CD4-positive, alpha-beta T cell (primary cell): ENCODE data around the gene MAPK13. TPM values are rescaled to one million over a fixed set of nuclear protein-coding genes. Genes with fewer than 3 reads are reported as not detected.

Source experiments
- ATAC-seq: fragments of 200-7000 bp; cut with Tn5 transposase; one replicate; pipeline ENCODE4 v1.10.0; 2022; ENCODE audit warnings: mild to moderate bottlenecking; ENCODE audit not compliant: poor library complexity
- CTCF ChIA-PET: fragments of 350-600 bp; sonication (Branson Sonifier 250); formaldehyde crosslinking; loops from one replicate; lab custom pipeline; 2021; ENCODE audit warnings: antibody characterized with exemption, inconsistent platforms; lab: Charles Lee
- POLR2A ChIA-PET: fragments of 350-600 bp; sonication (Branson Sonifier 250); formaldehyde crosslinking; loops from one replicate; lab custom pipeline; 2021; ENCODE audit warnings: antibody characterized with exemption, inconsistent platforms; lab: Charles Lee
- DNase-seq, 14 experiments: peaks; one replicate each; pipeline ENCODE4 v3.0.0-alpha.2; 2013 to 2020; ENCODE audit warnings: mixed read lengths in 2 of 14
- H3K27ac ChIP-seq, 2 donors: one replicate each; pipeline versions ENCODE4 v1.5.1 to v1.7.0; 2013; ENCODE audit warnings: low read length in 2 of 2, low read depth in 1 of 2, mild to moderate bottlenecking in 1 of 2
- H3K27me3 ChIP-seq, 2 experiments: 1 replicate in 1 of 2; 2 replicates in 1 of 2; pipeline versions ENCODE4 v1.6.1 to v1.7.0; 2013; ENCODE audit warnings: low read length in 2 of 2, control low read depth in 1 of 2, mild to moderate bottlenecking in 1 of 2, moderate library complexity in 1 of 2; ENCODE audit not compliant: insufficient read depth in 2 of 2, control insufficient read depth in 1 of 2
- H3K36me3 ChIP-seq: one replicate; pipeline ENCODE4 v1.6.1; 2013; ENCODE audit warnings: low read length, control low read depth; ENCODE audit not compliant: insufficient read depth
- H3K4me1 ChIP-seq: one replicate; pipeline ENCODE4 v1.6.1; 2013; ENCODE audit warnings: low read length, control low read depth; ENCODE audit not compliant: insufficient read depth
- H3K4me3 ChIP-seq: one replicate; pipeline ENCODE4 v1.5.1; 2013; ENCODE audit warnings: mild to moderate bottlenecking, low read length, moderate library complexity
- H3K9me3 ChIP-seq, 2 experiments: 1 replicate in 1 of 2; 2 replicates in 1 of 2; pipeline versions ENCODE4 v1.6.1 to v1.7.0; 2013; ENCODE audit warnings: low read length in 2 of 2, mild to moderate bottlenecking in 2 of 2, control low read depth in 1 of 2, moderate library complexity in 1 of 2; ENCODE audit not compliant: control insufficient read depth in 1 of 2, insufficient read depth in 1 of 2
- H3K27ac Mint-ChIP-seq: one replicate; pipeline ENCODE4 v1.8.0; 2020; ENCODE audit warnings: mixed read lengths
- H3K27me3 Mint-ChIP-seq: one replicate; pipeline ENCODE4 v1.8.0; 2021; ENCODE audit warnings: mixed read lengths
- H3K36me3 Mint-ChIP-seq: one replicate; pipeline ENCODE4 v1.8.0; 2021; ENCODE audit warnings: low read depth, mixed read lengths
- H3K4me1 Mint-ChIP-seq: one replicate; pipeline ENCODE4 v1.8.0; 2021; ENCODE audit warnings: low read depth, mixed read lengths
- H3K4me3 Mint-ChIP-seq: one replicate; pipeline ENCODE4 v1.8.0; 2020; ENCODE audit warnings: mild to moderate bottlenecking, mixed read lengths
- H3K9me3 Mint-ChIP-seq: one replicate; pipeline ENCODE4 v1.8.0; 2020; ENCODE audit warnings: mixed read lengths
- CTCF ChIP-seq: fragments of 200-600 bp; IDR thresholded peaks from one replicate; pipeline ENCODE4 v1.8.0; 2022; ENCODE audit warnings: antibody characterized with exemption, mild to moderate bottlenecking
- intact Hi-C, 2 experiments: fragments of 100-400 bp; cut with DNase I in 1 of 2; cut with micrococcal nuclease in 1 of 2; formaldehyde crosslinking; loops; one replicate each; pipeline versions ENCODE4 v1.15.1 to v1.9.0; 2023 to 2025; cut with DNase I, micrococcal nuclease
- total RNA-seq, 174 experiments: library from RNA in 2 of 174; stranded (reverse) in 2 of 174; gene quantifications; one replicate each; pipeline ENCODE4 v1.2.3 and lab custom pipeline; 2021 to 2026

Gene MAPK13
- total RNA-seq, 2 experiments from 2014 or later = 58.5 to 63.5 TPM

GRCh38 chr6:36115412-36115811 is 14.9 kb upstream of the MAPK13 start:
- Mint-ChIP-seq H3K27me3 (no peaks in the 10 kb centered on the region), H3K27ac (peak overlapping the region; percentile 97), H3K4me1 (peaks cover 78% of the 10 kb centered on the region), H3K9me3 (no peaks in the 10 kb centered on the region), H3K4me3 (peak overlapping the region; percentile 47), H3K36me3 (peaks cover 12% of the 10 kb centered on the region)
- TF ChIP-seq CTCF = no peak
- ChIA-PET POLR2A (interaction anchor here (0.7 to 1.2 kb wide), 4 partner anchors 10 to 759 kb away, joined by 3 to 8 read pairs (median 4); no protein-coding TSS in a partner anchor), CTCF (interaction anchor here (0.6 to 1.8 kb wide), 3 partner anchors 10 to 187 kb away, joined by 3 to 6 read pairs (median 4); no protein-coding TSS in a partner anchor)
- Histone ChIP-seq H3K4me1 (peaks cover 73% of the 10 kb centered on the region), H3K36me3 (peaks cover 10% of the 10 kb centered on the region), H3K27ac (peak overlapping the region in 1 of 2 donors; percentile 50), H3K27me3 (no peaks in the 10 kb centered on the region), H3K4me3 (no peak overlapping the region), H3K9me3 (no peaks in the 10 kb centered on the region)
- intact Hi-C loops = no loop called here
- DNase-seq = no peak
- ATAC-seq = no peak

DNA sequence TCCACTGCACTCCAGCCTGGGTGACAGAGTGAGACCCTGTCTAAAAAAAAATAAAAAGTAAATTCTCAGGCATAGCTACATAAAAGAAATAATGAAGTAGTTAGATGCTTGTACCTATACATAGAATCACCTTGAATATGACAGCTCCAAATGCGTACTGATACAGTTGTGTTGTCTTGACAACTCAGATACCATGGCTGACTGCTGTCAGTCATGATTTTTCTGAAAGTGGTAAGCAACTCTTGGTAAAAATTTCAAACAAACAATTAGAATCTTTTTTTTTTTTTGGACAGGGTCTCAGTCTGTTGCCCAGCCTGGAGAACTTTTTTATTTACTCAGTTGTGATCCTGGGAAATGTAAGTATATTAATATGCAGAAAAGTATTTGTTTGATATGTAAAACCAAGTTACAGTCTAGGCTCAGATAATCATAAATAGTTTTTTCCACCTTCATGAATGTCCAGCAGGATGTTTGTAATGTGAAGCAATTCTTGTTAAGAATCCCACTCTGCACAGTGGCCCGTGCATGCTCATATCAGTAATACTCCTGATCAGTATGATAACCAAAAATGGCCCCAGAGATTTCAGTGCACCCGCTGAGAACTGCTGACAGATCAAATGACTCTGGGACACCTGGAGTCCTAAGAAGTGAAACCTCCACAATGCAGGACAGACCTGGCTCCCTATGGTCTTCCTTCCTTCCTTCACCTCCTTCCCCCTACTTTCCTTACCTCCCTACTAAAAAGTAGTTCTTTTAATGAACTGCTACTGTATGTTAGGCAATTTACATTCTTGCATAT is 14.0 kb upstream of the MAPK13 start:
- Mint-ChIP-seq H3K4me1 (peaks cover 86% of the 10 kb centered on the region), H3K27ac (peak overlapping the region; percentile 97), H3K4me3 (peak overlapping the region; percentile 32), H3K27me3 (no peaks in the 10 kb centered on the region), H3K36me3 (peaks cover 4% of the 10 kb centered on the region), H3K9me3 (no peaks in the 10 kb centered on the region)
- H3K4me1 ChIP-seq = peaks cover 81% of the 10 kb centered on the region
- no peak overlapping the region for H3K4me3 ChIP-seq
- intact Hi-C loops = no loop called here
- no peak for ATAC-seq
- CTCF ChIA-PET = interaction anchor here (0.8 to 1.8 kb wide), 3 partner anchors 11 to 186 kb away, joined by 3 to 4 read pairs (median 3); partner anchors contain the start of gene MAPK14
- peaks cover 5% of the 10 kb centered on the region for H3K36me3 ChIP-seq
- POLR2A ChIA-PET = interaction anchor here (0.7 to 1.2 kb wide), 4 partner anchors 11 to 758 kb away, joined by 3 to 8 read pairs (median 4); no protein-coding TSS in a partner anchor
- no peak for DNase-seq
- no peaks in the 10 kb centered on the region for H3K27me3 ChIP-seq
- no peaks in the 10 kb centered on the region for H3K9me3 ChIP-seq
- H3K27ac ChIP-seq = no peak overlapping the region
- no peak for TF ChIP-seq CTCF

GRCh38 chr6:36116943-36117342 is 13.4 kb upstream of the MAPK13 start:
- Histone ChIP-seq H3K4me3 (no peak overlapping the region), H3K27me3 (no peaks in the 10 kb centered on the region), H3K27ac (no peak overlapping the region), H3K36me3 (no peaks in the 10 kb centered on the region), H3K4me1 (peaks cover 88% of the 10 kb centered on the region), H3K9me3 (no peaks in the 10 kb centered on the region)
- peak overlapping the region; percentile 97 for H3K27ac Mint-ChIP-seq
- no peak for DNase-seq
- no peaks in the 10 kb centered on the region for H3K27me3 Mint-ChIP-seq
- H3K4me3 Mint-ChIP-seq = peak overlapping the region; percentile 32
- POLR2A ChIA-PET = interaction anchor here (1.8 kb wide), 1 partner anchor 8 kb away, joined by 7 read pairs; no protein-coding TSS in a partner anchor
- H3K36me3 Mint-ChIP-seq = no peaks in the 10 kb centered on the region
- no peak for ATAC-seq
- TF ChIP-seq CTCF = no peak
- intact Hi-C loops = no loop called here
- H3K4me1 Mint-ChIP-seq = peaks cover 93% of the 10 kb centered on the region
- no peaks in the 10 kb centered on the region for H3K9me3 Mint-ChIP-seq
- CTCF ChIA-PET = no interaction called here
